H54 (cell line): ENCODE measurements around the gene LTF.
A peak's percentile ranks its signal among the peaks of the same experiment; 100 is the strongest.
"Not testable (repeated sequence)": the region's sequence is repeated elsewhere in the genome, so short reads cannot be mapped to it uniquely, and the experiment has no call there.

Experiments used
- DNase-seq: peaks from one replicate; pipeline ENCODE4 v3.0.0; 2011; ENCODE audit warnings: low spot score, mixed read lengths; ENCODE audit not compliant: insufficient read length
- FAIRE-seq: peaks from 3 replicates; lab custom pipeline; 2011; peaks lifted over from hg19 to GRCh38; lab: Jason Lieb, UNC
- POLR2A ChIP-seq: IDR thresholded peaks from 2 replicates; pipeline ENCODE4 v1.6.1; 2011; ENCODE audit warnings: low read depth, mild to moderate bottlenecking, low read length

The LTF gene

GRCh38 chr3:46398186-46398955 is 66.3 kb downstream of the LTF start:
- FAIRE-seq (no peak), DNase-seq (no peak)
- no peak for TF ChIP-seq POLR2A

- no peak for DNase-seq
- TF ChIP-seq POLR2A: no peak
- FAIRE-seq: no peak
Measured at GRCh38 chr3:46397111-46397510, 67.6 kb downstream of the LTF start.

- no peak for FAIRE-seq
- no peak for DNase-seq
Measured at GRCh38 chr3:46395766-46396530, 68.8 kb downstream of the LTF start.

GRCh38 chr3:46395210-46395661 is 69.5 kb downstream of the LTF start:
- no peak for TF ChIP-seq POLR2A
- DNase-seq: no peak
- no peak for FAIRE-seq

More at GRCh38 chr3:46395766-46396530, 68.8 kb downstream of the LTF start:
- TF ChIP-seq POLR2A: no peak

DNA sequence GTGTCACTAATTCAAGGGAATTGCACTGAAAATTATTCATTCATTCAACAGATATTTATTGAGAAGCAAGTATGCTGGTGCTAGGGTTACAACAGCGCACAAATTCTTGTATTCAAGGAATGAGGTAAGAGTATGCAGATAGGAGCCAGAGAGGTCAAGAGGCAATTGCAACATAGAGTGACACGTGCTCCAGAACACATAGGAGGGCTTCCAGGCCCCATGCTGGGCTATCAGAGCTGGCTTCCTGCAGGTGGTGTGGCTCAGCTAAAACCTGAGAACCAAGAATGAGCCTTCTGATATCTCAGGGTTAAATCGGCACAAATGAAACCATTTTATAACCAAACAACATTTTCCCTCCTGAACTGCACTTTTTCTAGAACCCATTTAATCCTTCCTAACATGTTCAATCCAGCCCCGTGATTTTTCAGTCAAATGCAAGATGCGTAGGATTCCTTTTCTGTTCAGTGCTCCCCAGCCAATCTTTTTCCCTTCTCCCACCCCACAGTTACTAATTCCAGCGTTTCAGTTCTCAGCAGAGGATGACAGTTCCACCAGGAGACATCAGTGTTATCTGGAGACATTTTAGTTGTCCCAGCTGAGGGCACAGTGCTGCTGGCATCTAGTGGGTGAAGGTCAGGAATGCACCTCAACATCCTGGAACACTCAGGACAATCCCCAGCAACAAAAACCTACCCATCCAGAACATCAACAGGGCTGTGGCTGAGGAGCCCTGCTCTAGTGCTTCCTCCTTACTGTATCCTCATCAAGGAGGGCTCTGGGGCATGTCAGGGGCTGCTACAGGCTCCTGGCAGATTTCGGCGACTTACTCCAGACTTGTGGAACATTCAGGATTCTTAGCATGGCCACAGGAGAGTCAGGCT is 70.9 kb downstream of the LTF start:
- FAIRE-seq: no peak
- no peak for TF ChIP-seq POLR2A
- DNase-seq: no peak

- DNase-seq (no peak), FAIRE-seq (no peak)
- no peak for TF ChIP-seq POLR2A
Measured at GRCh38 chr3:46393011-46393410, 71.7 kb downstream of the LTF start.

- FAIRE-seq, DNase-seq: not testable (repeated sequence)
Measured at GRCh38 chr3:46391526-46391925, 73.2 kb downstream of the LTF start.

- no peak for FAIRE-seq
- no peak for DNase-seq
- no peak for TF ChIP-seq POLR2A
Measured at GRCh38 chr3:46389306-46389705, 75.4 kb downstream of the LTF start.

DNA sequence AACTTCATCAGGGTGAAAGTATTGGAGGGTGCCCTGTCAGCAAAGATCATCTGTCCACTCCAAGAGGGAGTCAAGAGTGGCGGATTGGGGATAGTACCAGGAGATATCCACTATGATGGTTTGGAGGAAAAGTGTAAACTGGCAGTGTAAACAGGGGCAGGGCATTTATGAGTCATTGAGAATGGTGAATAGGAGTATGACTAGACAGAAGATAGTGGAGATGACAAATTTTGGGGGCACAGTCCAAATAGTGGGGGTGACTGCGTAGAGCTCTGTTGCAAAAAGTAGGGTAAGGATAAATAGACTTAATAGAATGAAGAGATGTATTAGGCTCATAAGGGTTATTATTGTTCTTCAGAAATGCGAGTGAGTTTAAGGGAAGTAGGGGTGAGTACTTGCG is 75.9 kb downstream of the LTF start:
- FAIRE-seq, DNase-seq: not testable (repeated sequence)

- FAIRE-seq: peak; percentile 91
- DNase-seq: peak; percentile 35
- no peak for TF ChIP-seq POLR2A
Measured at GRCh38 chr3:46386205-46386604, 78.5 kb downstream of the LTF start.
